ENCODE measurements around the gene TLR6. TPM values are rescaled to one million over a fixed set of nuclear protein-coding genes. Genes with fewer than 3 reads are reported as not detected.

The TLR6 gene
- total and polyA plus RNA-seq, 2 of the 8 experiments (the other 6 are each of a cell fraction or from before 2014, with no cell fraction given) = 0.02 to 0.09 TPM

- H2BK120ac ChIP-seq (replicated peaks; ENCODE audit: low read depth, low read length) = no peak overlapping the region
- no peak overlapping the region for H4K5ac ChIP-seq (ENCODE audit: insufficient read length, low read depth, low read length)
- no peak overlapping the region for H2BK12ac ChIP-seq (ENCODE audit: low read depth, low read length)
- no peak for TF ChIP-seq EZH2 (IDR thresholded peaks at IDR 0.05; ENCODE audit: low read depth, low read length, severe bottlenecking)
- no peak for TF ChIP-seq SUZ12 (IDR thresholded peaks at IDR 0.05; ENCODE audit: low read length)
- no peak for TF ChIP-seq SRF (IDR thresholded peaks at IDR 0.05; ENCODE audit: low read depth, low read length)
- no peak for TF ChIP-seq SIN3A (conservative IDR thresholded peaks at IDR 0.05 in 1 of 2, IDR thresholded peaks at IDR 0.05 in 1 of 2; ENCODE audit: low read depth in 1 of 2, low read length in 2 of 2)
- no peak for TF ChIP-seq TEAD4 (IDR thresholded peaks at IDR 0.05; ENCODE audit: low read depth, low read length)
- no peak for TF ChIP-seq SP4 (IDR thresholded peaks at IDR 0.05; ENCODE audit: low read length)
- H2BK15ac ChIP-seq (ENCODE audit: low read length) = no peak overlapping the region
- H3K14ac ChIP-seq (ENCODE audit: insufficient read length) = no peak overlapping the region
- FAIRE-seq (no peak), DNase-seq (ENCODE audit: low read depth in 1 of 2, low spot score in 2 of 2) (no peak)
- H4K20me1 ChIP-seq (replicated peaks in 1 of 2; ENCODE audit: control insufficient read depth in 1 of 2, insufficient read depth in 2 of 2, low read length in 2 of 2) = no peaks in the 10 kb centered on the region
- no peak overlapping the region for H3K4me2 ChIP-seq (ENCODE audit: insufficient read depth in 1 of 2, low read depth in 2 of 2, low read length in 2 of 2)
- no peak overlapping the region for H3K9ac ChIP-seq (replicated peaks in 1 of 4; ENCODE audit: extremely low read depth in 1 of 4, low read depth in 3 of 4, low read length in 3 of 4)
- H3K27ac ChIP-seq (ENCODE audit: low read depth, low read length) = no peak overlapping the region
- H4K8ac ChIP-seq (ENCODE audit: extremely low read depth, insufficient read depth, low read length) = no peak overlapping the region
- H3K18ac ChIP-seq (ENCODE audit: extremely low read depth, low read length) = no peak overlapping the region
- H3K4me3 ChIP-seq (ENCODE audit: extremely low read depth in 1 of 4, insufficient read depth in 2 of 4, low read depth in 3 of 4, low read length in 4 of 4) = no peak overlapping the region
- H2BK20ac ChIP-seq (ENCODE audit: low read length) = no peak overlapping the region
- H2AFZ ChIP-seq (ENCODE audit: low read length) = no peak overlapping the region
- no peaks in the 10 kb centered on the region; a peak in 1 of 8 replicates for H3K36me3 ChIP-seq (ENCODE audit: control insufficient read depth in 2 of 4, insufficient read depth in 4 of 4, low read length in 3 of 4)
- no peak overlapping the region for H2AK5ac ChIP-seq (ENCODE audit: low read depth, low read length)
- H3K4ac ChIP-seq (replicated peaks; ENCODE audit: insufficient read length, low read depth, low read length) = no peak overlapping the region
- H4K91ac ChIP-seq (replicated peaks; ENCODE audit: insufficient read length, low read length) = no peak overlapping the region
- peaks cover 12 to 20% of the 10 kb centered on the region in 2 experiments for H3K9me3 ChIP-seq (ENCODE audit: insufficient read depth in 2 of 2, low read depth in 1 of 2, low read length in 1 of 2)
- no peaks in the 10 kb centered on the region for H3K27me3 ChIP-seq (replicated peaks in 1 of 4; ENCODE audit: control insufficient read depth in 3 of 4, extremely low read depth in 1 of 4, insufficient read depth in 3 of 4, low read length in 3 of 4)
- H2BK5ac ChIP-seq (ENCODE audit: low read depth, low read length) = no peak overlapping the region
- POLR2A ChIA-PET (ENCODE audit: partially characterized antibody) = no interaction called here
- H3K23me2 ChIP-seq (ENCODE audit: low read depth, low read length) = no peaks in the 10 kb centered on the region
- H3K56ac ChIP-seq (replicated peaks; ENCODE audit: insufficient read length, low read depth, low read length) = no peak overlapping the region
- H3K4me1 ChIP-seq (replicated peaks in 1 of 4; ENCODE audit: control insufficient read depth in 3 of 4, insufficient read depth in 4 of 4, low read length in 3 of 4) = no peaks in the 10 kb centered on the region
- WGBS, 2 experiments (ENCODE audit: extremely low coverage in 1 of 2, insufficient coverage in 1 of 2, insufficient read length in 1 of 2, insufficient replicate concordance in 2 of 2, low coverage in 1 of 2, low lambda C conversion rate in 2 of 2, missing lambda C conversion rate in 1 of 2) = 90% methylated on average over 15 of the region's 15 CpGs; no CpG with 5 or more reads in 1 of the 2 experiments
- H3K79me2 ChIP-seq (ENCODE audit: control insufficient read depth in 1 of 2, insufficient read depth in 2 of 2, low read length in 2 of 2) = no peaks in the 10 kb centered on the region
- no peaks in the 10 kb centered on the region for H3K79me1 ChIP-seq (ENCODE audit: low read depth, low read length)
- CTCF ChIA-PET (ENCODE audit: partially characterized antibody) = interaction anchor here (0.7 to 3.3 kb wide), 9 partner anchors 12 to 332 kb away, joined by 3 to 26 read pairs (median 6); partner anchors contain the start of gene TLR10
- H3K23ac ChIP-seq (ENCODE audit: insufficient read length) = no peak overlapping the region
Observed at GRCh38 chr4:38802561-38803355, 53.9 kb downstream of the TLR6 start.
